ENCODE measurements around the gene C17orf67. TPM values are rescaled to one million over a fixed set of nuclear protein-coding genes. Genes with fewer than 3 reads are reported as not detected.

Gene C17orf67
- total RNA-seq, 4 donors from 2014 or later: 1.4 to 27.4 (median 9.4) TPM; not detected in 1

- Histone ChIP-seq H3K36me3 (no peaks in the 10 kb centered on the region), H3K4me1 (no peaks in the 10 kb centered on the region), H3K27ac (no peak overlapping the region), H3K9me3 (no peaks in the 10 kb centered on the region), H3K4me3 (no peak overlapping the region), H3K27me3 (no peaks in the 10 kb centered on the region)
- intact Hi-C loops (cut with DNase I; ENCODE audit: low total_unique reads): no loop called here
- DNase-seq: no peak
- TF ChIP-seq POLR2A (IDR thresholded peaks at IDR 0.05): no peak
- TF ChIP-seq CTCF (IDR thresholded peaks at IDR 0.05): no peak
Observed at GRCh38 chr17:56810343-56810742, 23.4 kb downstream of the C17orf67 start.

GRCh38 chr17:56809820-56810179 lies 23.9 kb downstream of the C17orf67 start:
- intact Hi-C loops (cut with DNase I; ENCODE audit: low total_unique reads): no loop called here
- Histone ChIP-seq H3K9me3 (no peaks in the 10 kb centered on the region), H3K27me3 (no peaks in the 10 kb centered on the region), H3K4me3 (no peak overlapping the region), H3K36me3 (no peaks in the 10 kb centered on the region), H3K27ac (no peak overlapping the region), H3K4me1 (no peaks in the 10 kb centered on the region)
- TF ChIP-seq CTCF (IDR thresholded peaks at IDR 0.05): no peak
- no peak for TF ChIP-seq POLR2A (IDR thresholded peaks at IDR 0.05)
- no peak for DNase-seq

- Histone ChIP-seq H3K9me3 (no peaks in the 10 kb centered on the region), H3K36me3 (no peaks in the 10 kb centered on the region), H3K27ac (no peak overlapping the region), H3K4me3 (no peak overlapping the region), H3K27me3 (no peaks in the 10 kb centered on the region), H3K4me1 (no peaks in the 10 kb centered on the region)
- TF ChIP-seq CTCF (IDR thresholded peaks at IDR 0.05): no peak
- TF ChIP-seq POLR2A (IDR thresholded peaks at IDR 0.05): no peak
- intact Hi-C loops (cut with DNase I; ENCODE audit: low total_unique reads): no loop called here
- no peak for DNase-seq
Observed at GRCh38 chr17:56809106-56809819, 24.5 kb downstream of the C17orf67 start.

- Histone ChIP-seq H3K27ac (no peak overlapping the region), H3K4me1 (no peaks in the 10 kb centered on the region)
- no peak for DNase-seq
Observed at GRCh38 chr17:56808503-56808902, 25.2 kb downstream of the C17orf67 start.

More at GRCh38 chr17:56808503-56808902, 25.2 kb downstream of the C17orf67 start:
- intact Hi-C loops (cut with DNase I; ENCODE audit: low total_unique reads): no loop called here
- no peak for TF ChIP-seq CTCF (IDR thresholded peaks at IDR 0.05)
- no peak for TF ChIP-seq POLR2A (IDR thresholded peaks at IDR 0.05)
- H3K27me3 ChIP-seq: no peaks in the 10 kb centered on the region
- no peak overlapping the region for H3K4me3 ChIP-seq
- H3K9me3 ChIP-seq: no peaks in the 10 kb centered on the region
- no peaks in the 10 kb centered on the region for H3K36me3 ChIP-seq

Measured in uterus (tissue), 4 donors.